SU-DHL-6 (cell line): Measurements from ENCODE around the gene MED29.

Experiments used
- EZH2phosphoT487 ChIP-seq: fragments of 200-600 bp; sonication (generic), shearing (Covaris generic); conservative IDR thresholded peaks from 2 replicates; pipeline ENCODE4 v1.6.1; 2018; ENCODE audit warnings: mild to moderate bottlenecking, antibody characterized with exemption, low read length, moderate library complexity, mixed read lengths
- TF ChIP-seq, protein P1 (sequence below): fragments of 200-600 bp; sonication (generic); IDR thresholded peaks from one replicate; pipeline ENCODE4 v1.5.1; 2017; ENCODE audit warnings: antibody characterized with exemption, mild to moderate bottlenecking, low read length, moderate library complexity; ENCODE audit not compliant: insufficient read depth, poor library complexity, severe bottlenecking

GRCh38 chr19:39430675-39431593 is 39.8 kb downstream of the MED29 start:
- TF ChIP-seq, protein P1, sequence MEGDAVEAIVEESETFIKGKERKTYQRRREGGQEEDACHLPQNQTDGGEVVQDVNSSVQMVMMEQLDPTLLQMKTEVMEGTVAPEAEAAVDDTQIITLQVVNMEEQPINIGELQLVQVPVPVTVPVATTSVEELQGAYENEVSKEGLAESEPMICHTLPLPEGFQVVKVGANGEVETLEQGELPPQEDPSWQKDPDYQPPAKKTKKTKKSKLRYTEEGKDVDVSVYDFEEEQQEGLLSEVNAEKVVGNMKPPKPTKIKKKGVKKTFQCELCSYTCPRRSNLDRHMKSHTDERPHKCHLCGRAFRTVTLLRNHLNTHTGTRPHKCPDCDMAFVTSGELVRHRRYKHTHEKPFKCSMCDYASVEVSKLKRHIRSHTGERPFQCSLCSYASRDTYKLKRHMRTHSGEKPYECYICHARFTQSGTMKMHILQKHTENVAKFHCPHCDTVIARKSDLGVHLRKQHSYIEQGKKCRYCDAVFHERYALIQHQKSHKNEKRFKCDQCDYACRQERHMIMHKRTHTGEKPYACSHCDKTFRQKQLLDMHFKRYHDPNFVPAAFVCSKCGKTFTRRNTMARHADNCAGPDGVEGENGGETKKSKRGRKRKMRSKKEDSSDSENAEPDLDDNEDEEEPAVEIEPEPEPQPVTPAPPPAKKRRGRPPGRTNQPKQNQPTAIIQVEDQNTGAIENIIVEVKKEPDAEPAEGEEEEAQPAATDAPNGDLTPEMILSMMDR = no peak
- no peak for TF ChIP-seq EZH2phosphoT487
